ENCODE results near the gene CNTN5. TPM values are rescaled to one million over a fixed set of nuclear protein-coding genes. Genes with fewer than 3 reads are reported as not detected.

Gene CNTN5
- total and polyA plus RNA-seq, 10 of the 15 experiments (the other 5 are each of a cell fraction or from before 2014, with no cell fraction given): 0.01 TPM; not detected in 9

DNA sequence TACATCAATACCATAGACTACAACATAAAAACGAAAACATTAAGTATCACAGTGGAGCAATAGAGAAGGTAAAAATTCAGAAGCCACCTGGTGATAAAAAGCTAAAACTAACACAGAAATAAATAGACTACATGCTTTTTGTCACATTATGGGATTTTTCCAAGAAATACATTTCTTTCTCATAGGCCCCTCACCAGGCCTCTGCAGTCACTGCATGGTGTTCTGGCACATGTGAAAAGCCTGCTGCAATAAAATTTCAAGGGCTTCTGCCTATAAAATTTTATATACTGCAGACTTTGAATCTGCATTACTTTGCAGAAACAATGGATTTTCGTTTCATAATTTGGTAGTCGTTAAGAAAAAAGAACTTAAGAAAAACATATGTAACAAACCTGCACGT lies 655.5 kb downstream of the CNTN5 start:
- in situ Hi-C loops (cut with MboI) (no loop called here), intact Hi-C loops (cut with micrococcal nuclease; ENCODE audit: unreplicated experiment) (no loop called here)
- ChIA-PET POLR2A (no interaction called here), CTCF (no interaction called here), RAD21 (ENCODE audit: unreplicated experiment) (no interaction called here), SMC1A (ENCODE audit: uncharacterized antibody, unreplicated experiment) (interaction anchor here (0.9 to 1.5 kb wide), 2 partner anchors 35 to 141 kb away, joined by 3 read pairs; no protein-coding TSS in a partner anchor)
- FAIRE-seq (no peak), ATAC-seq (no peak), DNase-seq (ENCODE audit: low read depth, low spot score) (no peak)
- no peaks in the 10 kb centered on the region for H3K4me1 ChIP-seq (ENCODE audit: control insufficient read depth, insufficient read depth, low read length)
- no peaks in the 10 kb centered on the region for H3K79me2 ChIP-seq (ENCODE audit: control insufficient read depth, insufficient read depth, low read length)
- no peaks in the 10 kb centered on the region for H3K9me3 ChIP-seq (replicated peaks; ENCODE audit: control insufficient read depth, insufficient read depth, low read length)
- H2AFZ ChIP-seq (ENCODE audit: control insufficient read depth, low read depth, low read length): no peak overlapping the region
- 0% methylated on average over 4 of the region's 4 CpGs for WGBS (ENCODE audit: insufficient coverage, insufficient replicate concordance, low lambda C conversion rate, missing lambda C conversion rate)
- H4K20me1 ChIP-seq (ENCODE audit: control insufficient read depth, insufficient read depth): no peaks in the 10 kb centered on the region
- no peak overlapping the region for H3K27ac ChIP-seq (ENCODE audit: control insufficient read depth, insufficient read depth)
- BruUV-seq (replicated peaks): no TSS peak
- H3K4me2 ChIP-seq (ENCODE audit: control insufficient read depth, insufficient read depth): no peak overlapping the region
- H3K36me3 ChIP-seq (ENCODE audit: control insufficient read depth in 2 of 2, insufficient read depth in 2 of 2, low read length in 1 of 2): no peaks in the 10 kb centered on the region
- no peaks in the 10 kb centered on the region for H3K27me3 ChIP-seq (replicated peaks in 1 of 2; ENCODE audit: control insufficient read depth in 2 of 2, insufficient read depth in 2 of 2, low read length in 1 of 2)
- H3K9ac ChIP-seq (ENCODE audit: control insufficient read depth, insufficient read depth, low read length): no peak overlapping the region
- no peak overlapping the region for H3K4me3 ChIP-seq
- TF ChIP-seq KLF5 (IDR thresholded peaks at IDR 0.05; ENCODE audit: partially characterized antibody) (no peak), MTA3 (IDR thresholded peaks at IDR 0.05; ENCODE audit: borderline replicate concordance, low read length) (no peak), SPI1 (IDR thresholded peaks at IDR 0.05; ENCODE audit: borderline replicate concordance, insufficient read depth, low read depth, low read length) (no peak), HCFC1 (IDR thresholded peaks at IDR 0.05; ENCODE audit: low read length) (no peak), ZBTB40 (IDR thresholded peaks at IDR 0.05; ENCODE audit: borderline replicate concordance) (no peak), ATF3 (IDR thresholded peaks at IDR 0.05; ENCODE audit: borderline replicate concordance, extremely low read depth, low read depth, low read length) (no peak), TARDBP (IDR thresholded peaks at IDR 0.05; ENCODE audit: borderline replicate concordance) (no peak), ZNF207 (IDR thresholded peaks at IDR 0.05; ENCODE audit: borderline replicate concordance) (no peak), NFIC (IDR thresholded peaks at IDR 0.05; ENCODE audit: low read depth, low read length) (no peak), BCL11A (IDR thresholded peaks at IDR 0.05; ENCODE audit: low read depth, low read length) (no peak), RB1 (IDR thresholded peaks at IDR 0.05; ENCODE audit: borderline replicate concordance) (no peak), CBX3 (IDR thresholded peaks at IDR 0.05; ENCODE audit: borderline replicate concordance, low read depth) (no peak), TCF3 (IDR thresholded peaks at IDR 0.05; ENCODE audit: borderline replicate concordance, insufficient read depth, low read depth, low read length) (no peak), RUNX3 (IDR thresholded peaks at IDR 0.05; ENCODE audit: low read length) (no peak), CREM (IDR thresholded peaks at IDR 0.05; ENCODE audit: low read depth) (no peak)
- TF ChIP-seq, protein P1, sequence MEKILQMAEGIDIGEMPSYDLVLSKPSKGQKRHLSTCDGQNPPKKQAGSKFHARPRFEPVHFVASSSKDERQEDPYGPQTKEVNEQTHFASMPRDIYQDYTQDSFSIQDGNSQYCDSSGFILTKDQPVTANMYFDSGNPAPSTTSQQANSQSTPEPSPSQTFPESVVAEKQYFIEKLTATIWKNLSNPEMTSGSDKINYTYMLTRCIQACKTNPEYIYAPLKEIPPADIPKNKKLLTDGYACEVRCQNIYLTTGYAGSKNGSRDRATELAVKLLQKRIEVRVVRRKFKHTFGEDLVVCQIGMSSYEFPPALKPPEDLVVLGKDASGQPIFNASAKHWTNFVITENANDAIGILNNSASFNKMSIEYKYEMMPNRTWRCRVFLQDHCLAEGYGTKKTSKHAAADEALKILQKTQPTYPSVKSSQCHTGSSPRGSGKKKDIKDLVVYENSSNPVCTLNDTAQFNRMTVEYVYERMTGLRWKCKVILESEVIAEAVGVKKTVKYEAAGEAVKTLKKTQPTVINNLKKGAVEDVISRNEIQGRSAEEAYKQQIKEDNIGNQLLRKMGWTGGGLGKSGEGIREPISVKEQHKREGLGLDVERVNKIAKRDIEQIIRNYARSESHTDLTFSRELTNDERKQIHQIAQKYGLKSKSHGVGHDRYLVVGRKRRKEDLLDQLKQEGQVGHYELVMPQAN (conservative IDR thresholded peaks at IDR 0.05): no peak
